NB4 (cell line): ENCODE data around the gene PHB1.

Experiments used
- CTCF ChIP-seq: IDR thresholded peaks from one replicate; pipeline ENCODE4 v1.5.1; 2012; ENCODE audit warnings: low read depth, low read length
- MAX ChIP-seq: IDR thresholded peaks from 2 replicates; pipeline ENCODE4 v1.6.1; 2011; ENCODE audit warnings: low read depth, low read length
- POLR2A ChIP-seq: IDR thresholded peaks from 2 replicates; pipeline ENCODE4 v1.6.1; 2011; ENCODE audit warnings: mild to moderate bottlenecking; ENCODE audit not compliant: insufficient read length; ENCODE audit errors: extremely low read depth

- TF ChIP-seq MAX: no peak
- no peak for TF ChIP-seq CTCF
- no peak for TF ChIP-seq POLR2A
Measured at GRCh38 chr17:49399995-49400394, 14.7 kb downstream of the PHB1 start.
